ENCODE results near the gene KCNK3.
"Not testable (repeated sequence)": the region's sequence is repeated elsewhere in the genome, so short reads cannot be mapped to it uniquely, and the experiment has no call there.

The KCNK3 gene

GRCh38 chr2:26665296-26665695 lies 27.2 kb upstream of the KCNK3 start:
- DNase-seq (ENCODE audit: low read depth in 2 of 2) = not testable (repeated sequence)

GRCh38 chr2:26666671-26667070 lies 25.9 kb upstream of the KCNK3 start:
- no peak for DNase-seq (ENCODE audit: low read depth in 2 of 2)

GRCh38 chr2:26668041-26668440 lies 24.5 kb upstream of the KCNK3 start:
- DNase-seq (ENCODE audit: low read depth in 2 of 2) = no peak

GRCh38 chr2:26668856-26669750 lies 23.4 kb upstream of the KCNK3 start:
- no peak for DNase-seq (ENCODE audit: low read depth in 2 of 2)

- DNase-seq (ENCODE audit: low read depth in 2 of 2) = no peak
Observed at GRCh38 chr2:26670171-26670570, 22.4 kb upstream of the KCNK3 start.

GRCh38 chr2:26670931-26671460 lies 21.5 kb upstream of the KCNK3 start:
- no peak for DNase-seq (ENCODE audit: low read depth in 2 of 2)

GRCh38 chr2:26671691-26672090 lies 20.8 kb upstream of the KCNK3 start:
- DNase-seq (ENCODE audit: low read depth in 2 of 2) = no peak

GRCh38 chr2:26672112-26672817 lies 20.3 kb upstream of the KCNK3 start:
- DNase-seq (ENCODE audit: low read depth in 2 of 2) = no peak

GRCh38 chr2:26672818-26673393 lies 19.6 kb upstream of the KCNK3 start:
- no peak for DNase-seq (ENCODE audit: low read depth in 2 of 2)

GRCh38 chr2:26674002-26674751 lies 18.3 kb upstream of the KCNK3 start:
- no peak for DNase-seq (ENCODE audit: low read depth in 2 of 2)

- DNase-seq (ENCODE audit: low read depth in 2 of 2) = no peak
Observed at GRCh38 chr2:26674771-26675170, 17.8 kb upstream of the KCNK3 start.

- no peak for DNase-seq (ENCODE audit: low read depth in 2 of 2)
Observed at GRCh38 chr2:26675651-26676255, 16.8 kb upstream of the KCNK3 start.

- no peak for DNase-seq (ENCODE audit: low read depth in 2 of 2)
Observed at GRCh38 chr2:26678035-26678434, 14.5 kb upstream of the KCNK3 start.

- DNase-seq (ENCODE audit: low read depth in 2 of 2) = no peak
Observed at GRCh38 chr2:26679867-26680266, 12.7 kb upstream of the KCNK3 start.

GRCh38 chr2:26681656-26682055 lies 10.9 kb upstream of the KCNK3 start:
- no peak for DNase-seq (ENCODE audit: low read depth in 2 of 2)

- DNase-seq (ENCODE audit: low read depth in 2 of 2) = no peak
Observed at GRCh38 chr2:26682155-26682554, 10.4 kb upstream of the KCNK3 start.

- no peak for DNase-seq (ENCODE audit: low read depth in 2 of 2)
Observed at GRCh38 chr2:26683583-26683982, 8.9 kb upstream of the KCNK3 start.

GRCh38 chr2:26685341-26685740 lies 7.2 kb upstream of the KCNK3 start:
- DNase-seq (ENCODE audit: low read depth in 2 of 2) = no peak

GRCh38 chr2:26685989-26686839 lies 6.3 kb upstream of the KCNK3 start:
- DNase-seq (ENCODE audit: low read depth in 2 of 2) = no peak

- DNase-seq (ENCODE audit: low read depth in 2 of 2) = no peak
Observed at GRCh38 chr2:26687328-26687727, 5.2 kb upstream of the KCNK3 start.

All from stimulated activated CD8-positive, alpha-beta memory T cell treated with anti-CD3 and anti-CD28 coated beads, Interleukin-2, amount 100 ng/mL, for 1 hour (primary cell).